GM18867 (cell line): ENCODE measurements around the gene CARD19.

Experiments
- ATAC-seq: cut with Tn5 transposase; IDR thresholded peaks from one replicate; pipeline ENCODE4 v1.9.1; 2021; ENCODE audit warnings: mild to moderate bottlenecking, moderate library complexity; ENCODE audit not compliant: unreplicated experiment

The CARD19 gene

DNA sequence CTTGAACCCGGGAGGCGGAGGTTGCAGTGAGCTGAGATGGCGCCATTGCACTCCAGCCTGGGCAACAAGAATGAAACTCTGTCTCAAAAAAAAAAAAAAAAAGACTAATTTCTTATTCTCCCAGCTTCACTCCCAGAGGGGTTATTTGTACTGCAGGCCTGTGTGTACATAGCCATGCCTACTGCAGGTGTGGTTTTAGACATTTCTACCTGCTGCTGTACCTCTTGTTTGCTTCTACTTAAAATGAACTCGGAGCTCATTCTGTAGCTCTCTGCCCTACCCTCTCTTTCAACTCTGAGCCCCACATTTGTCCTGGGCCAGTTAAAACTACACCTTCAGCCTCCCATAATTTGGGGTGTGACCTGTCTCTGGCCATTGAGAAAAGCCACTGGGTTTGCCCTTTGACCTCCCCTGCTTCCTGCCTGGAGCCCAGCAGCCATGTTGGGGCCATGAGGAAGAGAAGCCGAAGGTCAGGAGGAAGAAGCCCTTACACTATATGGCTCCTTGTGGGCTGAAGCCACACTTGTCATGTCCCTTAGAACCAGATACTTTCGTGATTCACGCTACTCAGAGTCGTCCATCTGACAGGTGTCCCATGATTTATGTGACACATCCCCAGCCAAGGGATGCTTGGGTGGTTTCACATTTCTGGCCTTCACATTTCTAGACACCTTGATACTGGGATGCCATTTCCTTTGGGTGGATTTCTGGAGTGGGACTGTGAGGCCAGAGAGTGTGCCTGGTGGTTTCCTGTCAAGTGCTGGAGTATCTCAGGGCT, 9.4 kb upstream of the CARD19 start:
- no peak for ATAC-seq

DNA sequence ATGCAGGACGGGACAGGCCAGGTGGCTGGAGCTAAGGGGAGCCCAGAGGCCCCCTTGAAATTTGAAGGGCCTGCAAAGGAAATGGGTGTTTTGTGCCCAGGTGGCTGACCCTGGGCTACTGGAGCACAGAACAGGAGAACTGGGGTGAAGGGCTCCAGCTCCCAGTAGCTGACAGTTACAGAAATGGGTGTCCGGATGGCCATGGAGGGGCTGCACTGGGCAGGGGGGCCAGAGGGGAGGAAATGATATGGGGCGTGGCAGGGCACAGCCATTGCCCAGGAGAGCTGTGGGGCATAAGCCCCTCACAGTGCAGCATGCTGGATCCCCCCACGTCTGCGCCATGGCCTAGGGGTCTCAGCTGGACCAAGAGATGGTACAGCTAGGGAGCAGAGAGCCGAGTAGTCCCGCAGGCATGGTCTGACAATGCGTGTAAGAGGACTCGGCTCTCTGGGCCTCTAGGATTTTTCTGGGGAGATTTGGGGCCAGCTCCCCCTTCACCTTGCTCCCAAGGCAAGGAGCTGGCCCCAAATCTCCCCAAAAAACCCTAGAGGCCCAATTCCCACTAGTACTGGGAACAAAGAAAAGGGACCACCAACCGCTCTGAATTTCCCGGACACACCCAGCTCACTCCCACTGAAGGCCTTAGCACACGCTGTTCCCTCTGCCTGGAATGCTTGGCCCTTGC, 7.9 kb upstream of the CARD19 start:
- no peak for ATAC-seq

DNA sequence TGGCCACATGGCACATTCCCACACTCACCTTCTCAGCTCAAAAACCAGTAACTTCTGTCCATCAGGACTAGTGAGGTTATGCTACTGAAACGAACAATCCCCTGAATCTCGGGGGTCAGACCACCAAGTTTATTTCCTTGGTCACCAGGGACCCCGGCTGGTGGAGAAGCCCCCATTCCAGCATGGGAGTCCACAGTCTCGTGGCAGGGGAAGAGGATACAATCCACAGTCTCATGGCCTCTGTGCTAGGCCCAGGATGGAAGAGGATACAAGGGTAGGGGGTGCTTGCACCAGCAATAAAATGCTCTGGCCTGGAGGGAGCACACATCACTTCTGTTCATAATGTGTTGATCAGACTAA, 7.4 kb upstream of the CARD19 start:
- ATAC-seq, result no peak

DNA sequence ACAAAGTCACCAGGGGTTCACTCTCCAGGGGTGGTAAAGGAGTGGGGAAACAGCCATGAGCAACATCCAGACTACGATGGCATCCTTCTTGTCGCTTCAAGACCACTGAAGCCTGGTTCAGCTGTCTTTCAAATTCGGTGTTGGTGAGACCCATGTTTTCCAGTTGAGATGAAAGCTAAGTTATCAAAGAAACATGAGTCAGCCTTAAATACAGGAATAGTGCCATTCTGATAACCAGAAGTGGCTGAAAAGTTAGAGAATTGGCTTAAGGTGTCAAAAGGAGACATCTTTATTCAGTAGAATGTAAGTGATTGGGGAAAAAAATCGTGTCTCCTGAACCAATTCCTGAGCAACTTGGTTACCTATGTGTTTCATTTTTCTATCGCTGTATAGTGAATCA, 7.0 kb upstream of the CARD19 start:
- ATAC-seq, result no peak

DNA sequence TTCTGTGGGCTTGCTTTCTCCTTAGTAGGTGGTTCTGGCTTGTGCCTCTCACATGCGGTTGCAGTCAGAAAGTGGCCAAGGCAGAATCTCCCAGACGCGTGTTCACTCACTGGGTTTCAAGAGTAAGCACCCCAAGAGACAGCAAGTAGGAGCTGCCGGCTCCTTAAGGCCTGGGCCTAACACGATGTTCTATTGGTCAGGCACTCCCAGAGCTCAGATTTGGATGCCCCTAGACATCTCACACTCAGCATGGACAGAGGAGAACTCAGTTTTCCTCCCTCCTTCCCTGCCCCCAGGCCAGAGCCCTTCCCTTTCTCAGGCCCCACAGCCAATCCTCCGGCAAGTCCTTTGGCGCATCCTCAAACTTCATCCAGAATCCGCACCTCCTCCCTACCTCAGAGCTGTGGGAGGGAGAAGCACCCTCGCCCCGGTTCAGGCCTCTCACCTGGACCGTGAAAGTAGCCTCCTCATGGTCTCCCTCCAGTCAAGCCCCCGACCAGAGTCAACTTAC, 6.5 kb upstream of the CARD19 start:
- no peak for ATAC-seq

DNA sequence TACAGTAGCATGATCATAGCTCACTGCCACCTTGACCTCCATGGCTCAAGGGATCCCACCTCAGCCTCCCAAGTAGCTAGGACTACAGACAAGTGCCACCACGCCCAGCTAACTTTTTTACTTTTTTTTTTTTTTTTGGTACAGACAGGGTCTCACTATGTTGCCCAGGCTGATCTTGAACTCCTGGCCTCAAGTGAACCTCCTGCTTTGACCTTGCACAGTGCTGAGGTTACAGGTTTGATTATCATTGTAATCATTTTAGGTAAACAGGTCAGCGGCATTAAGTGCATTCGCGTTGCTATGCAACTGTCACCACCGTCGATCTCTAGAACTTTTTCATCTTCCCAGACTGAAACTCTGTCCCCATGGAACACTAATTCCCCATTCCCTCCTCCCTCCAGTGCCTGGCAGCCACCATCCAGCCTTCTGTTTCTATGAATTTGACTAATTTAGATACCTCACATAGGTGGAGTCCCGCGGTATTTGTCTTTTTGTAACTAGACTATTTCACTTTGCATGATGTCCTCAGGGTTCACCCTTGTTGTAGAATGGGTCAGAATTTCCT, 5.8 kb upstream of the CARD19 start:
- no peak for ATAC-seq

DNA sequence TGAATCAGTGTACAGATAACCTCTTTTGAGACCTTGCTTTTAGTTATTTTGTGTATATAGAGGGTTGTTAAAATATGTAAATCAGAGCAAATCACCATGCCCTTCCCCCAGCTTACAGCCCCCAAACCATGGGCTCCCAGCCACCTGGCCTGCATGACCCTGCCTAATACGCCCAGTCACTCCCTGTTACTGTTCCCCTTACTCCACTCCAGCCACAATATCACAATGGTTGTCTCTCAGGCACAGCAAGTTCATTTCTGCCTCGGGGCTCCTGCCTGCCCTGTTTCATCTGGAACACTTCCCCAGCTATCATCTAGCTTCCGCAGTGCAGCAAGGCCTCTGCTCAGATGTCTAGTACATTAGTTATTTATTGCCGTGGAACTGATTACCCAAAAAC, 5.0 kb upstream of the CARD19 start:
- no peak for ATAC-seq

DNA sequence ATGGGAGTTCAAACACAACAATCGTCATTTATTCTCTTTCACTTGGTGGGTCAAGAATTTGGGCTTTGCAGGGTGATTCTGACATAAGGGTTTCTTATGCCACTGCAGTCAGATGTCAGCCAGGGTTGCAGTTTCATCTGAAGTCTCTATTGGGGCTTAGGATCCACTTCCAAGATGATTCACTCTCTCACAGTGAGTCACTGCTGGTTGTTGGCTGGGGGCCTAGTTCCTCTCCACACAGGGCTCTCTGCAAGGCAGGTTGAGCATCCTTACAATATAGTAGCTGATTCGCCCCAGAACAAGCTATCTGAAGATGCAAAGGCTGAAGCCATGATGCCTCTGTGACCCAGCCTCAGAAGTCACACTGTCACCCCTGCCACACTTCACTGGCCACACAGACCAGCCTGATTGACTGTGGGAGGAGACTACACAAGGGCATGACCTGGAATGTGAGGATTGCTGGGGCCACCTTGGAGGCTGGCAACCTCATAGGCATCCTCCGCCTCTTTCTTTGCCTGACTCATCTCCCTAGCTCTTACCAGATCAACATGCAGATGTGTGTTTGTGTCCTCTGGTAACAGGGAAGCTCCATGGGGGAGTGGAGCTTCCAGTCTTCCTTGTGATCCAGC, 4.5 kb upstream of the CARD19 start:
- no peak for ATAC-seq

DNA sequence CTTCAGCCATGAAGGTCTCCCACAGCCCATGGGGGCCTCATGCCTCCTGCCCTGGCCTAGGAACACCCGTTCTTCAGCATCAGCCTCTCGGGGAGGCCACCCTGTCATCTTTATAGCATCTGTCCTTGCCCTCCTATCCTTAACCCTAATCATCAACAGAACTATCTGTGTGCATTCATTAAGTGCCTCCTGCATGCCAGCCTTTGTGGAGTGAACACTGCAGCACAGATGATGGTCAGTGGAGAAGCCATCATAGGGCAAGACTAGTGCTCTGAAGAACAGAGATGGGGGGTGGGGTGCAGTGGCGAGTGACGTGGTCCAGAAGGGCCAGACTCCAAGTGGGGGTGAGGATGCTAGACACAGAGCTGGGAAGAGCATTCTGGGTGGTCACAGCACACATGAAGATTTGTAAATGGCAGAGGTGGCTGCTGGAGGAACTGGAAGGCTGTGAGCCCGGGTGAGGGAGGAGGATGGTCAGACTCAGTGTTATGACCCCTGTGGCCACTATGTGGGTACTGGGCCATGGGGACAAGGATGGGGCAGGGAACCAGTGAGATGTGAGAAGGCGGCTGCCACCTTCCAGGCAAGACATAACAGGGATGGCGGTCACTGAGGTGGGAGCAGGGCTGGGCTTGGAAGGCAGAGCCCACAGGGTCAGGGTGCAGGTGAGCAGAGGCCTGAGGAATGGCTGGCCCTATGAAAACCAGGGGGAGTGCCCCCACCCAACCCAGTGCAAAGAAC, 3.6 kb upstream of the CARD19 start:
- no peak for ATAC-seq

DNA sequence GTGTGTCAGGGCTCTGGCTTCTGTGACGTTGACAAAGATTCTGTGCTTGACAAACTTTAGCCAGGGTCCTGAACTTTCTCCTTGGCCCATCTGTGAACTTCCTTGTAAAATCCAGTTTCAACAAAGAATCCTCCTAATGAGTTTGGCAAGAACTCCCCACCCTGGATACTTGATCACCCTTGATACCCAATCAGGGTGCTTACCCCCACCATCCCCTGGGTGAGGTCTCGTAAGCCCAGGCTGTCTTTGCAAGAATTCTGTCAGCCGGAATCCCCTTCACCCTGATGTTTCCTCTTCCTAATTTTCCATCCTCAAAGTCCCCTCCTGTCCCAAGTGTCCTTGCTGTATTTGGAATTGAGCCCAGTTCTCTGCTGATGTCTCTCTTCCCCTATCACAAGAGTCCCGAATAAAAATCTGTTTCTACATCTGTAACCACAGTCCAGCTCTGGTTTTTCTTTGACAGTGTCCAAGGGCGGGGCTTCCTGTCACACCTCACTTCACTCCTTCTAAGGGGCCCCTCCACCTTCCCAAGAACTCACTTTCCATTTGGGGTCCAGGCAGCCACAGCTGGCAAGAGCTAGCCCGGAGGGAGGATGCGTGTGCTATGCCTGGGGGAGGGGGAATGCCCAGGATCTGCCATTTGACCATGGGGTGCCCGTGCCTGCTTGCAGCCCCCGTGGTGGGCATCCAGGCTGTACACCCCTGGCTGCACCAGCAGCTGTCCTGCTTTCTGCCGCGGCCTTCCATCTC, 2.7 kb upstream of the CARD19 start:
- ATAC-seq, result no peak

DNA sequence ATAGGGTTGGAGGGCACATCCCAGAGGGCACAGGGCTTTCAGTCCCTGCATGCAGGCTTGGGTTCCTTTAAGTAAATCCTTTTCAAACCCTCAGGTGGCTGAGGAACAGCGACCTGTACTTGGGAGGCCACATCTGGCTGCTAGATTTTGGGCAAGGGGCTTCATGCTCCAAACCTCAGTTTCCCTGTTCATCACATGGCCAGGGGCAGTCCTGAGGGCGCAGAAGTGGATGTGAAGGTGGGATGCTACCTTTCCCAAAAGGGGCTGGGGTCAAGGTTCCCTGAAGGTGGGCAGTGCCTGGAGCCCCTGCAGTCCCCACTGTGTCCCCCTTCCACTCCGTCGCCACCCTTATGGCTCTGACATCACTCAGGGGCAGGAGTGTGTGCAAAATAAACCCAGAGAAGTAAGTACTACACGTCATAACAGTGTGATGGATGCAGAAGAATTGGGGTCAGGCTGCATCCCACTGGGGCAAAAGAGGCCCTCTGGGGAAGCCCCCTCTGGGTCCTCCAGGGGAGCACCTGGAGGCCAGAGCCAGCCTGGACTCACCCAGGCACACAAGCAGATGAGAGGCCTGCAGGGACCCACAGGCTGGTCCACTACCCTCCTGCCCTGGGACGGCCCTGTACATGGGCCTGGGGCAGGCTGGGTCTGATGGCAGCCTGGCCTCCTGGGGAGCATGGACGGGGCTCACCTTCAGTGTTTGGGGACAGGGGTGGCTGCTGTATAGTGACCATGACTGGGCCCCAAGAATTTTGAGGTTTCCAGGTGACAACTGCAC, 1.9 kb upstream of the CARD19 start:
- no peak for ATAC-seq

DNA sequence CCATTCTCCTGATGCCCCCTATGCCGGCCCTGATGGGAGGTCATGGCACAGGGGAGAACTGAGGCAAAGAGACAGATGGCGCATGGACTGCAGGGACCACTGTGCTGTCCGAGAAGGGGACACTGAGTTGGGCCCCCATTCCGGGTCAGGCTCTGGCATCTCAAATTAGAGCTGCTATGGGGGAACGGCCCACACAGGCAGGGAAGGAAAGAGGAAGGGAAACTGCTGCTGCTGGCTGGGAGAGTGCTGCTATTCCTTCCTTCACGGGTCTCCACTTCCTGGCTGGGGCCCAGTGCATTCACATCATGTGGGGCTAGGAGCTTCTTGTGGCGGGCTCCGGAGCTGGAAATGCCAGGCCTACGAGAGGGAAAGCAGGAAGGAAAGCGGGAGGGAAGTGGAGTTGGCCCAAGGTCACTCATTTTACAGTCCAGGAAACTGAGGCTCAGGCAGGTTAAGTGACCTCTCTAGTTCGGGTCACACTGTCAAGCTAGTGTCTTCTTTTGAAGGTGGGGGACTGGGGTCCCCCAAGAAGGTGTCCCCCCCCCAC, 1.3 kb upstream of the CARD19 start:
- no peak for ATAC-seq

DNA sequence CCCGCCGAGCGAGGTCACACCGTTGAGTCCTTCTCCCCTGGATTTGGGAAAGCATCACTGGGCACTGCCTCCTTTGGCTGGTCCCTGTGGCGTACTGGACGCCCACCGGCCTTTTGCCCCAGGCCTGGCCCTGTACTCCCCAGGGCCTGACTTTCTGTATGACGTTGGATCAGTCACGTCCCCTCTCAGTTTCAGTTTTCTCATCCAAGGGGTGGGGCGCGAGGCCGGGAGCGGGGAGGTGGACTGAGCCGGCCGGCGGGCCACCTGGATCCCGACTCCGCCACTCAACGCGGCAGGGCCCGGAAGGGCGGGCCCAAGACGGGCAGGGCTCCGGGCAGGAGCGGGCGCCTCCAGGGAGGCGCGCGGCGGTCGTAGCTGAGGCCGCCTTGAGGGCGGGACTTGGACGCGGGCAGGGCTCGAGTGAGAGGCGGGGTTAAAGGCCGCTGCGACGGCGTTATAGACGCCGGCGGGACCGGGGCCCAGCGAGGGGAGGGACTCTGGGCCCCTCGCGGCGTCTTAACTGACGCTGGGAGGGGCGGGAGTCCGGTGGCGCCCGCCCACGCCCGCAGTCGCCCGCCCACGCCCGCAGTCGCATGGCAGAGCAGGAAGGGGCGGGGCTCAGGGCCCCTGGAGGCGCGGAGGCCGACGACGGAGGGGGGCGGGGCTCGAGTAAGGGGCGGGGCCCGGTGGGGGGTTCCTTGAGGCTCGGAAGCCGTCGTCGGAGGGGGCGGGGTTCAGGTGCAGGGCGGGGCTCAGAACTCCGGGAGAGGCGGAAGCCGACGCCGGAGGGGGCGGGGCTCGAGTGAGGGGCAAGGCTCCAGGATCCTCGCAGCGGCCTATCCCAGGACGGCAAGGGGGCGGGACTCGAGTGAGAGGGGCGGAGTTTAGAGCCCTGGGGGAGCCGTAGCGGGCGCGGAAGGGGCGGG, 549 bp upstream of the CARD19 start:
- ATAC-seq, result peak; percentile 68

DNA sequence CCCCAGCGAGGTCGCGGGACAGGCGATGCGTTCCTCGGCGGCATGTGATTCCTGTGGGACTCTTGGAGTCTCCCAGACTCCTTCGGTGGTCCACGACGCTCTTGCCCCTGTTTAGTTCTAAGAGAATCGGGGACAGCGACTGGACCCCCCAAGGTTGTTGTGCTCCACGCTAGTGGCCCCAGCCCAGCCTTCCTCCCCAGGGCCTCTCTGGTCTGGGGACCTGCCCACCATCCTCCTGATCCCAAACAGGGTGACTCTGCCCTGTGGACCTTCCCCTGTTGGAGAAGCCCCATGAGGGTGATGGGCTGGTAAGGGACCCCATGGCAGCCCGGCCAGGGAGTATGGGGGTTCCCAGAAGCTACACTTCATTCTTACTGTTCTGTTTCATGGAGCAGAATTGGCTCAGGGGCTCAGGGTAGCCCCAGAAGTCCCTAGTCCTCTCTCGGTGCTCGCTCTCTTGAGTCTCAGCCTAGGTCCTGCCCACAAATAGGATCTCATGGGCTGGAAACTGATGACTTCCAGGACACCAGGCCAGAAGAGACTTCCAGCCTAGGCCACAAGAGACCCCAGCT, 880 bp downstream of the CARD19 start:
- no peak for ATAC-seq

DNA sequence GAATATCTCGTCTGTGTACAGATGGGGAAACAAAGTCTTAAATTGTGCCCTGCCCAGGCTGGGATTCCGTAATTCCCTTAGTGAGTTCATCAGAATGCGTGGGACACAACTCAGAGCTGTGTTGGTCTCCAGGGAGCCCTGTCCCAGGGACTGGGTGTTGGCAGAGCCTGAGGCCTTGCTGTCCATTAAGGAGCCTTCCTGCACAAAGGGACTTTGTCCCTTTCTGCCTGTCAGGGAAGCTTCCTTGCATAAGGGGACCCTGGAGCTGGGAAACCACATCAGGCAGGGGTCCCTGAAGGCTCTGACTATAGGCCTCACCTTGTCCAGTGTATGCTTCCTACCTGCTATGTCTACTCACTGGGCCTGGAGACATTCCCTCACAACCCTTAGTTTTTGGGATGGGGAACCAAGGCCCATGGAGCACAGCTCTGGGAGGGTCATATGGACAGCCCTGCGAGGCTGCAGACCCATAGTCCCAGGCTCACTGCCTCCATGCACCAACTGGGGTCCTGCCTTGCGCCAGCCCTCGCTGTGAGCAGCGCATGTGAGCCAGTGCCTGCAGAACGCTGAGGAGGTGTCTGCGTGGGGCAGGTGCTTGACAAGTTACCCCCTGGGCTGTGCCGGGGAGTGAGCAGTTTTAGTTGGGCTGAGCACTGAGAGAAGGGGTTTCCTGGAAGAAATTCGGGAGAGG, 1.6 kb downstream of the CARD19 start:
- ATAC-seq, result no peak

DNA sequence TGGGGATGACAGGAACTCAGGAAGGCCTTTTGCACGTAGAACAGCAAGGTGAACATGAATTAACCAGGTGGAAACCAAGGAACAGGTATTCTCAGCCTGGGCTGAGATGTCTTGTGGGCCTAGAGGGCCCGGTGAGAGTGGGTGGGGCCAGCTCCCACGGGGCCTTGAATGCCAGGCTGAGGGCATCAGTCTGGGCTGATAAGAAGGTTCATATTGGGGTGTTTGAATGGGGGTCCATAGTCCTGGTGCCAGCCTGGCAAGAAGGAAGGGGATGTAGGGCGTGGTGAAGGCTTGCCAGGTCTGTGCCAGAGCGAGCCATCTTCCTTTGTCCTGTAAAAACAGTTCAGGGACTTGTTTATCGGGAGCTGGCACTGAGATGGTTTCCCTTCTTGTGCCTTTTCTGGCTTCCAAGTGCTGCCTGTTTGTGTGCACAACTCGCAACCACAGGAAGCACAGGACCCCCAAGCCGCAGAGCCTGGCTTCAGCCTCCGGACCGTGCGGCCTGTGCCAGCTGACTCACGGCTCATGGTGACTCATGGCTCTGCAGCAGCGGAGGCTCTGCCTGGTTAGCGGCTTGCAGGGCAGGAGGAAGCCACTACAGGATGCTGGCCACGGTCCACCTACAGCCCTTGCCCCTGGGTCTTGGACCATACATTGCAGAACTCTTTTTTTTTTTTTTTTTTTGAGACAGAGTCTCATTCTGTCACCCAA, 2.4 kb downstream of the CARD19 start:
- ATAC-seq, result no peak
